H4 (cell line): ENCODE measurements around the gene SYT4. TPM values are rescaled to one million over a fixed set of nuclear protein-coding genes. Genes with fewer than 3 reads are reported as not detected.

ENCODE experiments used
- DNase-seq: peaks from one replicate; pipeline ENCODE4 v3.0.0-alpha.2; 2015; ENCODE audit warnings: low spot score
- total RNA-seq: library from RNA; depleted of rRNA; stranded (reverse); fragments of >200 nt; shearing (Covaris generic); gene quantifications from 2 replicates; pipeline ENCODE4 v1.2.3, GENCODE V29; 2014; rRNA removed

The SYT4 gene
- total RNA-seq, 1 experiment from 2014 or later: 0.37 TPM

- no peak for DNase-seq
Observed at GRCh38 chr18:43220691-43221090, 56.6 kb downstream of the SYT4 start.

Other genes starting within 250 kb of the SYT4 start
- gene RIT2, start 161.8 kb downstream of the SYT4 start, total RNA-seq: 2.1 and 5.1 TPM in 2 replicates